RWPE2 (cell line): ENCODE measurements around the gene IL17REL.

ENCODE experiments used
- ATAC-seq: fragments of 200-7000 bp; cut with Tn5 transposase; 3 replicates; pipeline ENCODE4 v1.9.1; 2021; ENCODE audit warnings: low read depth
- DNase-seq: peaks from one replicate; pipeline ENCODE4 v3.0.0-alpha.2; 2020; ENCODE audit warnings: low spot score
- H3K27ac ChIP-seq: fragments of 450-650 bp; 2 replicates; pipeline ENCODE4 v1.5.1; 2017; ENCODE audit warnings: mild to moderate bottlenecking; ENCODE audit not compliant: poor library complexity, severe bottlenecking
- H3K27me3 ChIP-seq: fragments of 250-450 bp; sonication (Bioruptor Pico); 2 replicates; pipeline ENCODE4 v1.5.1; 2021; ENCODE audit warnings: mild to moderate bottlenecking, moderate library complexity; ENCODE audit not compliant: insufficient read depth, poor library complexity, severe bottlenecking
- H3K36me3 ChIP-seq: fragments of 250-450 bp; sonication (Bioruptor Pico); 2 replicates; pipeline ENCODE4 v1.5.1; 2020; ENCODE audit warnings: low read depth, mild to moderate bottlenecking, moderate library complexity
- H3K4me1 ChIP-seq: fragments of 250-450 bp; sonication (Bioruptor Pico); 2 replicates; pipeline ENCODE4 v1.5.1; 2021; ENCODE audit warnings: mild to moderate bottlenecking, moderate library complexity; ENCODE audit not compliant: insufficient read depth, poor library complexity, severe bottlenecking
- H3K4me3 ChIP-seq: fragments of 250-450 bp; sonication (Bioruptor Pico); 2 replicates; pipeline ENCODE4 v1.5.1; 2021; ENCODE audit warnings: mild to moderate bottlenecking, moderate library complexity; ENCODE audit not compliant: severe bottlenecking
- H3K9me3 ChIP-seq: fragments of 250-450 bp; sonication (Bioruptor Pico); 2 replicates; pipeline ENCODE4 v1.5.1; 2021; ENCODE audit warnings: mild to moderate bottlenecking, moderate library complexity; ENCODE audit not compliant: severe bottlenecking
- CTCF ChIP-seq: fragments of 450-650 bp; IDR thresholded peaks from one replicate; pipeline ENCODE4 v1.5.1; 2017; ENCODE audit warnings: mild to moderate bottlenecking, moderate library complexity; ENCODE audit not compliant: poor library complexity, severe bottlenecking

Gene IL17REL

GRCh38 chr22:49956418-49956770 lies 56.2 kb downstream of the IL17REL start:
- no peaks in the 10 kb centered on the region for H3K9me3 ChIP-seq
- no peaks in the 10 kb centered on the region for H3K27me3 ChIP-seq
- ATAC-seq (no peak), DNase-seq (no peak)
- no peak for TF ChIP-seq CTCF
- no peak overlapping the region for H3K27ac ChIP-seq
- peaks cover under 1% of the 10 kb centered on the region for H3K36me3 ChIP-seq
- H3K4me1 ChIP-seq = peaks cover 19% of the 10 kb centered on the region
- no peak overlapping the region for H3K4me3 ChIP-seq

- no peak for TF ChIP-seq CTCF
- Histone ChIP-seq H3K27ac (no peak overlapping the region), H3K36me3 (no peaks in the 10 kb centered on the region), H3K4me3 (no peak overlapping the region), H3K4me1 (peaks cover 23% of the 10 kb centered on the region), H3K27me3 (no peaks in the 10 kb centered on the region), H3K9me3 (no peaks in the 10 kb centered on the region)
- ATAC-seq (no peak), DNase-seq (no peak)
Observed at GRCh38 chr22:49955581-49956417, 56.8 kb downstream of the IL17REL start.

- TF ChIP-seq CTCF = no peak
- H3K27me3 ChIP-seq = no peaks in the 10 kb centered on the region
- DNase-seq (no peak), ATAC-seq (no peak)
- H3K36me3 ChIP-seq = no peaks in the 10 kb centered on the region
- H3K4me3 ChIP-seq = no peak overlapping the region
- peaks cover 26% of the 10 kb centered on the region for H3K4me1 ChIP-seq
- no peak overlapping the region for H3K27ac ChIP-seq
- no peaks in the 10 kb centered on the region for H3K9me3 ChIP-seq
Observed at GRCh38 chr22:49954991-49955580, 57.5 kb downstream of the IL17REL start.

- TF ChIP-seq CTCF = no peak
- Histone ChIP-seq H3K27ac (no peak overlapping the region), H3K27me3 (no peaks in the 10 kb centered on the region), H3K4me3 (no peak overlapping the region), H3K9me3 (no peaks in the 10 kb centered on the region), H3K36me3 (no peaks in the 10 kb centered on the region), H3K4me1 (peaks cover 30% of the 10 kb centered on the region)
- DNase-seq = no peak
- ATAC-seq = no peak
Observed at GRCh38 chr22:49954354-49954753, 58.2 kb downstream of the IL17REL start.

GRCh38 chr22:49953680-49954344 lies 58.8 kb downstream of the IL17REL start:
- no peaks in the 10 kb centered on the region for H3K27me3 ChIP-seq
- no peak for TF ChIP-seq CTCF
- no peak for DNase-seq
- peak overlapping the region; percentile 87 for H3K27ac ChIP-seq
- no peaks in the 10 kb centered on the region for H3K9me3 ChIP-seq
- no peaks in the 10 kb centered on the region for H3K36me3 ChIP-seq
- no peak overlapping the region for H3K4me3 ChIP-seq
- H3K4me1 ChIP-seq = peaks cover 35% of the 10 kb centered on the region
- no peak for ATAC-seq
